Breast epithelium (tissue), 3 donors: Measurements from ENCODE around the gene PIM3.

ENCODE experiments used
- POLR2A ChIP-seq: fragments of 450-650 bp; IDR thresholded peaks from one replicate; pipeline ENCODE4 v1.6.1; 2016; ENCODE audit warnings: antibody characterized with exemption, mild to moderate bottlenecking, moderate library complexity
- POLR2AphosphoS5 ChIP-seq, 3 donors: sonication (generic); formaldehyde crosslinking; IDR thresholded peaks; one replicate each; pipeline ENCODE4 v1.6.1; 2017; ENCODE audit warnings: antibody characterized with exemption in 3 of 3
- TF ChIP-seq, protein P1 (sequence below), 3 donors: fragments of 450-650 bp; IDR thresholded peaks; one replicate each; pipeline ENCODE4 v1.5.1; 2016 to 2017; ENCODE audit warnings: antibody characterized with exemption in 3 of 3, mild to moderate bottlenecking in 3 of 3, moderate library complexity in 3 of 3

DNA sequence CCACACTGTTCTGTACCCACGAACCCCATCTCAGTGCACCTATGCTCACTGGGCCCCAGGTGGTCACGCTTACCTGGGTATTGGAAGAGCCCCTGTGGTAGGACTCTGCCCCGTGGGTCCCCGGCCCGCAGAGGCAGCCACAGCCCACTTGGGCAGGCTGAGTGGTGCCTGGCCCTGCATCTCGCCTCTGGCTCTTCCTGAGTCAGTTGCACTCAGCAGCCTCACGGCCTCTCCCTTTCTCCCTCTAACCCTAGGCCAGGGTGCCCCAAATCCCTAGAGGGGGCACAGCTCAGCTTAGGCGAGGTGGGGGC is 32.4 kb upstream of the PIM3 start:
- TF ChIP-seq, protein P1, sequence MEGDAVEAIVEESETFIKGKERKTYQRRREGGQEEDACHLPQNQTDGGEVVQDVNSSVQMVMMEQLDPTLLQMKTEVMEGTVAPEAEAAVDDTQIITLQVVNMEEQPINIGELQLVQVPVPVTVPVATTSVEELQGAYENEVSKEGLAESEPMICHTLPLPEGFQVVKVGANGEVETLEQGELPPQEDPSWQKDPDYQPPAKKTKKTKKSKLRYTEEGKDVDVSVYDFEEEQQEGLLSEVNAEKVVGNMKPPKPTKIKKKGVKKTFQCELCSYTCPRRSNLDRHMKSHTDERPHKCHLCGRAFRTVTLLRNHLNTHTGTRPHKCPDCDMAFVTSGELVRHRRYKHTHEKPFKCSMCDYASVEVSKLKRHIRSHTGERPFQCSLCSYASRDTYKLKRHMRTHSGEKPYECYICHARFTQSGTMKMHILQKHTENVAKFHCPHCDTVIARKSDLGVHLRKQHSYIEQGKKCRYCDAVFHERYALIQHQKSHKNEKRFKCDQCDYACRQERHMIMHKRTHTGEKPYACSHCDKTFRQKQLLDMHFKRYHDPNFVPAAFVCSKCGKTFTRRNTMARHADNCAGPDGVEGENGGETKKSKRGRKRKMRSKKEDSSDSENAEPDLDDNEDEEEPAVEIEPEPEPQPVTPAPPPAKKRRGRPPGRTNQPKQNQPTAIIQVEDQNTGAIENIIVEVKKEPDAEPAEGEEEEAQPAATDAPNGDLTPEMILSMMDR (IDR thresholded peaks at IDR 0.05) = no peak
- TF ChIP-seq POLR2A = no peak
- no peak for TF ChIP-seq POLR2AphosphoS5 (IDR thresholded peaks at IDR 0.05)
